Activated T-helper 1 cell treated with anti-CD3 and anti-CD28 coated beads, Interleukin-12 subunit alpha, Interleukin-12 subunit beta, Interleukin-2, Interleukin-4 antibody, amounts not matched to agents 30 ng/mL and 10 ng/mL and 1 ng/mL, durations not matched to agents 14 hours and 24 hours and 36 hours (primary cell): ENCODE data around the gene PLD3. TPM values are rescaled to one million over a fixed set of nuclear protein-coding genes. Genes with fewer than 3 reads are reported as not detected.

Experiments
- total RNA-seq: library from RNA; stranded (reverse); gene quantifications from 2 replicates; pipeline ENCODE4 v1.2.3, GENCODE V29; 2022

The PLD3 gene
- total RNA-seq, 1 donor from 2014 or later, result 45.3 TPM

Other genes starting within 250 kb of the PLD3 start
- gene MAP3K10, start 157.3 kb upstream of the PLD3 start, total RNA-seq, result 13.8 and 19.8 TPM in 2 replicates
- not detected in 2 replicates for gene TTC9B, start 130.3 kb upstream of the PLD3 start, total RNA-seq
- gene CCNP, start 122.0 kb upstream of the PLD3 start, total RNA-seq, result 0.12 TPM in 1 of 2 replicates, not detected in the other
- 160 and 170 TPM in 2 replicates for gene AKT2, start 63.4 kb upstream of the PLD3 start, total RNA-seq
- gene C19orf47, start 298 bp upstream of the PLD3 start, total RNA-seq, result 26.4 and 28.1 TPM in 2 replicates
- not detected in 2 replicates for gene HIPK4, start 41.5 kb downstream of the PLD3 start, total RNA-seq
- 0.99 and 1.7 TPM in 2 replicates for gene PRX, start 64.7 kb downstream of the PLD3 start, total RNA-seq
- 18.3 and 19.4 TPM in 2 replicates for gene SERTAD1, start 77.3 kb downstream of the PLD3 start, total RNA-seq
- gene SERTAD3, start 95.6 kb downstream of the PLD3 start, total RNA-seq, result 6.4 and 10.0 TPM in 2 replicates
- 6.1 and 8.2 TPM in 2 replicates for gene BLVRB, start 117.0 kb downstream of the PLD3 start, total RNA-seq
- 0.21 and 0.69 TPM in 2 replicates for gene SPTBN4, start 118.3 kb downstream of the PLD3 start, total RNA-seq
- gene SHKBP1, start 228.2 kb downstream of the PLD3 start, total RNA-seq, result 102 and 113 TPM in 2 replicates